Endodermal cell (in vitro differentiated cells): ENCODE results near the gene OGG1. TPM values are rescaled to one million over a fixed set of nuclear protein-coding genes. Genes with fewer than 3 reads are reported as not detected.
A peak's percentile ranks its signal among the peaks of the same experiment; 100 is the strongest.

ENCODE experiments used
- DNase-seq: peaks from one replicate; pipeline ENCODE4 v3.0.0-alpha.2; 2017
- H3K27ac ChIP-seq: 2 replicates; pipeline ENCODE4 v1.5.1; 2013; ENCODE audit warnings: mild to moderate bottlenecking, low read depth, low read length, moderate library complexity
- H3K27me3 ChIP-seq: 2 replicates; pipeline ENCODE4 v1.6.1; 2013; ENCODE audit warnings: mild to moderate bottlenecking, low read length, moderate library complexity; ENCODE audit not compliant: insufficient read depth, control insufficient read depth, poor library complexity, severe bottlenecking
- H3K36me3 ChIP-seq: 2 replicates; pipeline ENCODE4 v1.7.0; 2013; ENCODE audit warnings: mild to moderate bottlenecking, low read length, moderate library complexity; ENCODE audit not compliant: control insufficient read depth, insufficient read depth
- H3K4me1 ChIP-seq: one replicate; pipeline ENCODE4 v1.7.0; 2013; ENCODE audit warnings: low read length; ENCODE audit not compliant: control insufficient read depth, insufficient read depth
- H3K4me3 ChIP-seq: 2 replicates; pipeline ENCODE4 v1.5.1; 2013; ENCODE audit warnings: mild to moderate bottlenecking, low read length, moderate library complexity
- H3K9ac ChIP-seq: 2 replicates; pipeline ENCODE4 v1.6.1; 2013; ENCODE audit warnings: mild to moderate bottlenecking, low read length, moderate library complexity; ENCODE audit not compliant: poor library complexity, severe bottlenecking; ENCODE audit errors: extremely low read depth
- H3K9me3 ChIP-seq: 2 replicates; pipeline ENCODE4 v1.6.1; 2013; ENCODE audit warnings: mild to moderate bottlenecking, low read length, moderate library complexity; ENCODE audit not compliant: control insufficient read depth
- H3K27ac Mint-ChIP-seq: 2 replicates; pipeline ENCODE4 v1.8.0; 2020; ENCODE audit warnings: mixed read lengths
- H3K27me3 Mint-ChIP-seq: 2 replicates; pipeline ENCODE4 v1.8.0; 2021; ENCODE audit warnings: mild to moderate bottlenecking, mixed read lengths; ENCODE audit not compliant: insufficient read depth
- H3K36me3 Mint-ChIP-seq: 2 replicates; pipeline ENCODE4 v1.8.0; 2020; ENCODE audit warnings: low read depth, mixed read lengths
- H3K4me1 Mint-ChIP-seq: 2 replicates; pipeline ENCODE4 v1.8.0; 2020; ENCODE audit warnings: mixed read lengths
- H3K4me3 Mint-ChIP-seq: 2 replicates; pipeline ENCODE4 v1.8.0; 2020; ENCODE audit warnings: mild to moderate bottlenecking, moderate library complexity, mixed read lengths
- H3K9me3 Mint-ChIP-seq: 2 replicates; pipeline ENCODE4 v1.8.0; 2020; ENCODE audit warnings: mild to moderate bottlenecking, mixed read lengths
- CTCF ChIP-seq: fragments of 200-600 bp; sonication (generic); conservative IDR thresholded peaks from 2 replicates; pipeline ENCODE4 v1.5.0; 2021; ENCODE audit warnings: antibody characterized with exemption, mild to moderate bottlenecking
- WGBS, 2 experiments: methylation state at CpG; one replicate each; pipeline versions ENCODE4 v1.1.5 to v1.1.7; 2013; ENCODE audit warnings: missing lambda C conversion rate in 2 of 2, mixed read lengths in 1 of 2; ENCODE audit not compliant: insufficient coverage in 1 of 2, insufficient read length in 1 of 2; 5-methylcytosine and 5-hydroxymethylcytosine counted together
- total RNA-seq, 2 donors: library from RNA; stranded (reverse); fragmentation: NEBNext Ultra II Directional in 1 of 2; extraction: Animal tissue kit (Norgen Biotek cat#: 25700) in 1 of 2; gene quantifications; 2 replicates in 1 of 2; 3 replicates in 1 of 2; pipeline ENCODE4 v1.2.1, GENCODE V29; 2021

Gene OGG1
- total RNA-seq, 2 donors from 2014 or later, result 28.6 to 34.0 TPM

GRCh38 chr3:9792405-9793160, 42.8 kb downstream of the OGG1 start, which contains the start of the genes ARPC4 and TADA3:
Gene ARPC4 (plus strand): TSS chr3:9793082. CDS start chr3:9793122, 40 bp downstream.
Gene TADA3 (minus strand): TSS chr3:9792473. CDS start chr3:9791466, 1,007 bp downstream.
- TF ChIP-seq CTCF, result peak; percentile 26
- H3K9me3 ChIP-seq, result no peaks in the 10 kb centered on the region
- H3K27ac Mint-ChIP-seq, result peak within 1 kb of the TSS; percentile 100
- H3K27me3 Mint-ChIP-seq, result no peaks in the 10 kb centered on the region
- peak within 1 kb of the TSS; percentile 99 for H3K27ac ChIP-seq
- H3K4me1 Mint-ChIP-seq, result peaks cover 11% of the 10 kb centered on the region
- peak within 1 kb of the TSS; percentile 92 for H3K4me3 Mint-ChIP-seq
- no peaks in the 10 kb centered on the region for H3K9me3 Mint-ChIP-seq
- no peaks in the 10 kb centered on the region for H3K27me3 ChIP-seq
- H3K4me3 ChIP-seq, result peak within 1 kb of the TSS; percentile 90
- WGBS, 2 experiments, result 0% methylated on average over 20 to 65 of the region's 65 CpGs
- no peaks in the 10 kb centered on the region for H3K4me1 ChIP-seq
- H3K36me3 Mint-ChIP-seq, result peaks cover 46% of the 10 kb centered on the region
- H3K36me3 ChIP-seq, result peaks cover 47% of the 10 kb centered on the region
- DNase-seq, result peak; percentile 95
- H3K9ac ChIP-seq, result peak within 1 kb of the TSS; percentile 95

GRCh38 chr3:9793161-9793781, 43.5 kb downstream of the OGG1 start:
- Mint-ChIP-seq H3K27ac (peak overlapping the region; percentile 100), H3K4me1 (peaks cover 11% of the 10 kb centered on the region), H3K4me3 (peak overlapping the region; percentile 92), H3K27me3 (no peaks in the 10 kb centered on the region), H3K36me3 (peaks cover 48% of the 10 kb centered on the region), H3K9me3 (no peaks in the 10 kb centered on the region)
- 1% methylated on average over 12 to 23 of the region's 23 CpGs for WGBS, 2 experiments
- H3K4me3 ChIP-seq, result peak overlapping the region; percentile 90
- no peaks in the 10 kb centered on the region for H3K4me1 ChIP-seq
- no peak for DNase-seq
- no peaks in the 10 kb centered on the region for H3K9me3 ChIP-seq
- no peak for TF ChIP-seq CTCF
- no peaks in the 10 kb centered on the region for H3K27me3 ChIP-seq
- H3K9ac ChIP-seq, result peak overlapping the region; percentile 95
- H3K36me3 ChIP-seq, result peaks cover 49% of the 10 kb centered on the region
- peak overlapping the region; percentile 99 for H3K27ac ChIP-seq

DNA sequence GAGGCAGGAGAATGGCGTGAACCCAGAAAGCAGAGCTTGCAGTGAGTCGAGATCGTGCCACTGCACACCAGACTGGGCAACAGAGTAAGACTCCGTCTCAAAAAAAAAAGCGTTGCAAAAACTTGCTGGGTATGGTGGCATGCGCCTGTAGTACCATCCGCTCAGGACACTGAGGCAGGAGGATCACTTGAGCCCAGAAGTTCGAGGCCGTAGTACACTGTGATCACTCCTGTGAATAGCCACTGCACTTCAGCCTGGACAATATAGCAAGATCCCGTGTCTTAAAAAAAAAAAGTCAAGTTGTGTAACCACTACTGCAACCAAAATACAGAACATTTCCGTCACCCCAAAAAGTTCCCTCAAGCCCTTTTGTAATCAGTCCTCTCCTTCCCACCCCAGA, 44.6 kb downstream of the OGG1 start:
- H3K9me3 ChIP-seq, result no peaks in the 10 kb centered on the region
- peaks cover 54% of the 10 kb centered on the region for H3K36me3 ChIP-seq
- TF ChIP-seq CTCF, result no peak
- Mint-ChIP-seq H3K4me1 (peaks cover 11% of the 10 kb centered on the region), H3K9me3 (no peaks in the 10 kb centered on the region), H3K36me3 (peaks cover 44% of the 10 kb centered on the region), H3K27ac (peak overlapping the region; percentile 27), H3K27me3 (no peaks in the 10 kb centered on the region), H3K4me3 (peak overlapping the region; percentile 92)
- DNase-seq, result no peak
- no peaks in the 10 kb centered on the region for H3K27me3 ChIP-seq
- no peak overlapping the region for H3K27ac ChIP-seq
- no peak overlapping the region for H3K4me3 ChIP-seq
- WGBS, 2 experiments, result 96% methylated on average over 9 to 11 of the region's 11 CpGs
- no peak overlapping the region for H3K9ac ChIP-seq
- no peaks in the 10 kb centered on the region for H3K4me1 ChIP-seq
